ENCODE measurements around the gene MYLK.
A peak's percentile ranks its signal among the peaks of the same experiment; 100 is the strongest.

Gene MYLK

DNA sequence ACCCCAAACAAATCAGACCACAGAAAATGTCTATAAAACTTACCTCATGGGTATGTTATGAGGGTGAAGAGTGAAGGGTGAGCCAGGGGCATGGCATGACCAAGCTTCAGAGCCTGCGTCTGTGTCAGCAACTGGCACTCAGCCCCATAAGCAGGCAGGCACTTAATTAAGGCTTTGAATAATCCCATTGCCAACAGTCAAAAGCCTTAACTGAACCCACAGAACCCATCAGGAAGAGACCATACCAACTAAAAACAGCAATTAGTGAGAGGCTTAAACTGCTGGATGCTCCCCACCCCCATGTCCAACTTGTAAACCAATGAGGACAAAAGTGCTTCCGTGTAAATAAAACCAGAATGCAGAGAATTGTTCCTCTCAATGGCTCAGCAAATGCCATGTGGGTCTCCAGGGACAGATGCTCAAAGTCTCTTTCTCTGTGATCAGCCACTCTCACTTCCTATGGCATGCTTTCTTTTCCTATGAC lies 126.0 kb downstream of the MYLK start:
- Histone ChIP-seq H3K27ac (peak overlapping the region; percentile 71), H3K4me3 (IDR thresholded peaks at IDR 0.05; ENCODE audit: insufficient read depth, low read depth, low read length) (no peak overlapping the region), H4K20me1 (ENCODE audit: insufficient read depth) (no peaks in the 10 kb centered on the region), H3K9ac (no peak overlapping the region), H3K27me3 (ENCODE audit: insufficient read depth, low read depth) (no peaks in the 10 kb centered on the region), H3K4me2 (peak overlapping the region; percentile 56), H2AFZ (ENCODE audit: low read depth) (peak overlapping the region; percentile 60), H3K36me3 (ENCODE audit: insufficient read depth) (no peaks in the 10 kb centered on the region), H3K79me2 (ENCODE audit: insufficient read depth, low read depth) (no peaks in the 10 kb centered on the region), H3K4me1 (ENCODE audit: low read depth, poor library complexity, severe bottlenecking) (peaks cover 48% of the 10 kb centered on the region)
- TF ChIP-seq, protein P1, sequence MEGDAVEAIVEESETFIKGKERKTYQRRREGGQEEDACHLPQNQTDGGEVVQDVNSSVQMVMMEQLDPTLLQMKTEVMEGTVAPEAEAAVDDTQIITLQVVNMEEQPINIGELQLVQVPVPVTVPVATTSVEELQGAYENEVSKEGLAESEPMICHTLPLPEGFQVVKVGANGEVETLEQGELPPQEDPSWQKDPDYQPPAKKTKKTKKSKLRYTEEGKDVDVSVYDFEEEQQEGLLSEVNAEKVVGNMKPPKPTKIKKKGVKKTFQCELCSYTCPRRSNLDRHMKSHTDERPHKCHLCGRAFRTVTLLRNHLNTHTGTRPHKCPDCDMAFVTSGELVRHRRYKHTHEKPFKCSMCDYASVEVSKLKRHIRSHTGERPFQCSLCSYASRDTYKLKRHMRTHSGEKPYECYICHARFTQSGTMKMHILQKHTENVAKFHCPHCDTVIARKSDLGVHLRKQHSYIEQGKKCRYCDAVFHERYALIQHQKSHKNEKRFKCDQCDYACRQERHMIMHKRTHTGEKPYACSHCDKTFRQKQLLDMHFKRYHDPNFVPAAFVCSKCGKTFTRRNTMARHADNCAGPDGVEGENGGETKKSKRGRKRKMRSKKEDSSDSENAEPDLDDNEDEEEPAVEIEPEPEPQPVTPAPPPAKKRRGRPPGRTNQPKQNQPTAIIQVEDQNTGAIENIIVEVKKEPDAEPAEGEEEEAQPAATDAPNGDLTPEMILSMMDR (conservative IDR thresholded peaks at IDR 0.05; ENCODE audit: low read depth, low read length), result no peak

DNA sequence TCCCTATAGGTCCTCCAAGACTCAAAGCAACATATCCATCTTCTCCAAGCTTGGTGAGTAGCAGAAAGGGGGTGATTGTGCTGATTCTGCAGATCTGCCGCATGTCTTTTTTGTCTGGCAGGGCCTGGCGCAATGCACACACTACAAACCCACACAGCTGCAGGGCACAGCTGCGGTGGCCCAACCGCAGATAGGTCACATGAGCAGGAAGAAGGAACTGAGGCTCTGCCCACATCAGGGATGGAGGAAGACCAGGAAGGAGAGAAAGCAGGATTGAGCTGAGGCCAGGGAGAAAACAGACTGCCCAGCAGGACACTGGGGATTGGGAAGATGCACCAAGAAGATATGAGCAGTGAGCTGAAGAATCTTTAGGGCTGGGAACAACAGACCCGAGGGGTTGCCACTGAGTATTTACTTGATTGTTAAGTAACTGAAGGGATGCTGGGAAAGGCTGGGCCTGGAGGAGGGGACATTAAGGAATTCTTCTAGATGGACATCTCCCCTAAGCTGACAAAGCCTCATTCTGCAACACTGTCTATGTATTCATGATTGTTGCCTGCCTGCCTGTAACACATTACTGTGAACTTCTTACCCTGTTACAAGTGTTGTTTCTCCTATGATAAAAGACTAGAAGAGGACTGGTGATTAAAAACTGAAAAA lies 126.7 kb downstream of the MYLK start:
- TF ChIP-seq, protein P1 (conservative IDR thresholded peaks at IDR 0.05; ENCODE audit: low read depth, low read length), result no peak
- Histone ChIP-seq H3K9ac (peak overlapping the region; percentile 23; the same call in 1 of the 2 replicates), H3K27me3 (ENCODE audit: insufficient read depth, low read depth) (no peaks in the 10 kb centered on the region), H4K20me1 (ENCODE audit: insufficient read depth) (no peaks in the 10 kb centered on the region), H3K79me2 (ENCODE audit: insufficient read depth, low read depth) (no peaks in the 10 kb centered on the region), H3K36me3 (ENCODE audit: insufficient read depth) (no peaks in the 10 kb centered on the region), H3K27ac (peak overlapping the region; percentile 71), H2AFZ (ENCODE audit: low read depth) (peak overlapping the region; percentile 60), H3K4me2 (peak overlapping the region; percentile 56), H3K4me3 (IDR thresholded peaks at IDR 0.05; ENCODE audit: insufficient read depth, low read depth, low read length) (peak overlapping the region; percentile 65), H3K4me1 (ENCODE audit: low read depth, poor library complexity, severe bottlenecking) (peaks cover 48% of the 10 kb centered on the region)

GRCh38 chr3:123755501-123755900 lies 128.6 kb downstream of the MYLK start:
- H2AFZ ChIP-seq (ENCODE audit: low read depth), result no peak overlapping the region
- peaks cover 48% of the 10 kb centered on the region for H3K4me1 ChIP-seq (ENCODE audit: low read depth, poor library complexity, severe bottlenecking)
- H3K4me3 ChIP-seq (IDR thresholded peaks at IDR 0.05; ENCODE audit: insufficient read depth, low read depth, low read length), result no peak overlapping the region
- H3K4me2 ChIP-seq, result peak overlapping the region; percentile 56; the same call in 1 of the 2 replicates
- H3K27ac ChIP-seq, result peak overlapping the region; percentile 71; the same call in 1 of the 2 replicates
- H3K79me2 ChIP-seq (ENCODE audit: insufficient read depth, low read depth), result no peaks in the 10 kb centered on the region
- H3K9ac ChIP-seq, result no peak overlapping the region
- H4K20me1 ChIP-seq (ENCODE audit: insufficient read depth), result no peaks in the 10 kb centered on the region
- no peaks in the 10 kb centered on the region for H3K36me3 ChIP-seq (ENCODE audit: insufficient read depth)
- no peaks in the 10 kb centered on the region for H3K27me3 ChIP-seq (ENCODE audit: insufficient read depth, low read depth)
- TF ChIP-seq, protein P1 (conservative IDR thresholded peaks at IDR 0.05; ENCODE audit: low read depth, low read length), result no peak

DNA sequence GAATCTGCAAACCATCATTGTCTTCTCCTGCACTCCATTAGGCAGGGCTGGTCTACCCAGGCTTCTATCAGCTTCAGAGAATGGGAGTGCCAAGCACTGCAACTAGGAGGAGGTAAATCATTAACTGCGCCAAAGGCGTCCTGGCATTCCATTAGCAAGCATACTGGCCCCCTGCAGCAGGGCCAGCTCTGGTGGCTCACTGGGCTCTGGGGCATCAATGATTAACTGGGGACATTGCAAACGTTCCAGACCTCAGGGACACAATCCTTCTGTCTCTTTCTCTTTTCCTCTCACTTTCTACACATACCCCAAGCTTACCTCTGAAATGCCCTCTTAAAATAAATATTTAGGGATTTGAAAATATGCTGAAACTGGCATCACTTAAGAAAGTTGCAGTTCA lies 129.0 kb downstream of the MYLK start:
- Histone ChIP-seq H3K79me2 (ENCODE audit: insufficient read depth, low read depth) (no peaks in the 10 kb centered on the region), H3K27ac (no peak overlapping the region), H3K27me3 (ENCODE audit: insufficient read depth, low read depth) (no peaks in the 10 kb centered on the region), H3K4me2 (no peak overlapping the region), H3K4me3 (IDR thresholded peaks at IDR 0.05; ENCODE audit: insufficient read depth, low read depth, low read length) (no peak overlapping the region), H3K36me3 (ENCODE audit: insufficient read depth) (no peaks in the 10 kb centered on the region), H3K4me1 (ENCODE audit: low read depth, poor library complexity, severe bottlenecking) (peaks cover 48% of the 10 kb centered on the region), H4K20me1 (ENCODE audit: insufficient read depth) (no peaks in the 10 kb centered on the region), H2AFZ (ENCODE audit: low read depth) (no peak overlapping the region), H3K9ac (no peak overlapping the region)
- TF ChIP-seq, protein P1 (conservative IDR thresholded peaks at IDR 0.05; ENCODE audit: low read depth, low read length), result no peak
